Muscle layer of colon (tissue), 2 donors: ENCODE data around the gene OR1F1.

Source experiments
- H3K27ac ChIP-seq: one replicate; pipeline ENCODE4 v1.7.0; 2013; ENCODE audit warnings: low read depth, mild to moderate bottlenecking, low read length, moderate library complexity
- H3K27me3 ChIP-seq, 2 donors: one replicate each; pipeline ENCODE4 v1.7.0; 2013; ENCODE audit warnings: low read length in 2 of 2, mild to moderate bottlenecking in 2 of 2; ENCODE audit not compliant: insufficient read depth in 2 of 2, control insufficient read depth in 1 of 2
- H3K36me3 ChIP-seq: one replicate; pipeline ENCODE4 v1.7.0; 2013; ENCODE audit warnings: mild to moderate bottlenecking, low read length; ENCODE audit not compliant: insufficient read depth
- H3K4me1 ChIP-seq: one replicate; pipeline ENCODE4 v1.7.0; 2013; ENCODE audit warnings: mild to moderate bottlenecking, low read length; ENCODE audit not compliant: insufficient read depth
- H3K4me3 ChIP-seq, 2 donors: one replicate each; pipeline ENCODE4 v1.7.0; 2013; ENCODE audit warnings: low read length in 2 of 2, low read depth in 1 of 2, mild to moderate bottlenecking in 1 of 2, moderate library complexity in 1 of 2
- H3K9ac ChIP-seq: one replicate; pipeline ENCODE4 v1.7.0; 2013; ENCODE audit warnings: low read length
- H3K9me3 ChIP-seq: one replicate; pipeline ENCODE4 v1.7.0; 2013; ENCODE audit warnings: mild to moderate bottlenecking, low read length
- donor health status: abdominal sarcoma.
- donor health status: Adenocarcinoma of cecum.

The OR1F1 gene

GRCh38 chr16:3144321-3144983, 43.6 kb upstream of the OR1F1 start:
- Histone ChIP-seq H3K4me1 (no peaks in the 10 kb centered on the region), H3K9me3 (no peaks in the 10 kb centered on the region), H3K9ac (no peak overlapping the region), H3K4me3 (no peak overlapping the region), H3K27me3 (no peaks in the 10 kb centered on the region), H3K27ac (no peak overlapping the region), H3K36me3 (peaks cover 20% of the 10 kb centered on the region)

DNA sequence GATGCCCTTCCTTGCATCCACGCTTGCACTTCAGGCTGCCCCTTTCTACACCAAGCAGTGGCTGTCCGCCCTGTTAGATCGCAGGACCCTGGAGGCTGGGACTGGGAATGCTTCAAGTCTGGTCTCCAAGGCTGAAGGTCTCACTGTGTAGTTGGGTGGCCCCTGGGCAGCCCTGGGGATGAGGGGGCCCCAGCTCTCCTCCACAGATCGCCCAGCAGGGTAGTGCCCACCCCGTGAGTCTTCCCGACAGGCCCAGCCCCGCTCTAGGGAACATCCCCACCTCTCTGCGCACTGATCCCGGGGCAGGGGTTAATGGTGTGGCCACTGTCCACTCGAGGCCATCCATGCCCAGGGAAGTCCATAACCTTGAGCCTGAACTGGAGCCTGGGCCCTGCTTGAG, 42.9 kb upstream of the OR1F1 start:
- no peaks in the 10 kb centered on the region for H3K27me3 ChIP-seq
- peaks cover 20% of the 10 kb centered on the region for H3K36me3 ChIP-seq
- H3K4me1 ChIP-seq: peaks cover 4% of the 10 kb centered on the region
- H3K4me3 ChIP-seq: no peak overlapping the region
- H3K27ac ChIP-seq: no peak overlapping the region
- H3K9me3 ChIP-seq: no peaks in the 10 kb centered on the region
- no peak overlapping the region for H3K9ac ChIP-seq

GRCh38 chr16:3145660-3146059, 42.3 kb upstream of the OR1F1 start:
- peaks cover 4% of the 10 kb centered on the region for H3K4me1 ChIP-seq
- H3K27ac ChIP-seq: no peak overlapping the region
- no peaks in the 10 kb centered on the region for H3K27me3 ChIP-seq
- peaks cover 20% of the 10 kb centered on the region for H3K36me3 ChIP-seq
- H3K4me3 ChIP-seq: no peak overlapping the region
- H3K9me3 ChIP-seq: no peaks in the 10 kb centered on the region
- H3K9ac ChIP-seq: no peak overlapping the region

- H3K4me1 ChIP-seq: peaks cover 7% of the 10 kb centered on the region
Measured at GRCh38 chr16:3147046-3147756, 40.8 kb upstream of the OR1F1 start.

DNA sequence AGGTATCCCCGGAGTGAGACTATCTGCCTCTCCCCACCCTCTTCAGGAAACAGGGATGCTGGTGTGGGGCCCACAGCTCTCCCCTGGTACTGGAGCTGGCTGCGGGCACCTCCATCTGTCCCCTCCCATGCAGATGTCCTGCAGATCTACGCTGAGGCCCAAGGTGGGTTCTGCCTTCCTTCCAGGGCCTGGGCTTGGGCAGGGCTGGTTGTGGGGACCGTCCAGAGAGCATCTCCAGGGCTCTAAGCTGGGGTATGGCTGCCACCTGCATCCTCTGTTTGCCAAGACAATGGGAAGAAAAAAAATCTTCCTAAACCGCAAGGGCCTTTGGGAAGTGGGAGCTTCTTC, 40.3 kb upstream of the OR1F1 start:
- H3K36me3 ChIP-seq: peaks cover 2% of the 10 kb centered on the region
- H3K27ac ChIP-seq: no peak overlapping the region
- H3K9ac ChIP-seq: no peak overlapping the region
- H3K4me3 ChIP-seq: no peak overlapping the region
- H3K4me1 ChIP-seq: peaks cover 8% of the 10 kb centered on the region
- no peaks in the 10 kb centered on the region for H3K9me3 ChIP-seq
- H3K27me3 ChIP-seq: no peaks in the 10 kb centered on the region

More at GRCh38 chr16:3147046-3147756, 40.8 kb upstream of the OR1F1 start:
- Histone ChIP-seq H3K36me3 (peaks cover 8% of the 10 kb centered on the region), H3K4me3 (no peak overlapping the region), H3K9ac (no peak overlapping the region), H3K27ac (no peak overlapping the region), H3K27me3 (no peaks in the 10 kb centered on the region), H3K9me3 (no peaks in the 10 kb centered on the region)

DNA sequence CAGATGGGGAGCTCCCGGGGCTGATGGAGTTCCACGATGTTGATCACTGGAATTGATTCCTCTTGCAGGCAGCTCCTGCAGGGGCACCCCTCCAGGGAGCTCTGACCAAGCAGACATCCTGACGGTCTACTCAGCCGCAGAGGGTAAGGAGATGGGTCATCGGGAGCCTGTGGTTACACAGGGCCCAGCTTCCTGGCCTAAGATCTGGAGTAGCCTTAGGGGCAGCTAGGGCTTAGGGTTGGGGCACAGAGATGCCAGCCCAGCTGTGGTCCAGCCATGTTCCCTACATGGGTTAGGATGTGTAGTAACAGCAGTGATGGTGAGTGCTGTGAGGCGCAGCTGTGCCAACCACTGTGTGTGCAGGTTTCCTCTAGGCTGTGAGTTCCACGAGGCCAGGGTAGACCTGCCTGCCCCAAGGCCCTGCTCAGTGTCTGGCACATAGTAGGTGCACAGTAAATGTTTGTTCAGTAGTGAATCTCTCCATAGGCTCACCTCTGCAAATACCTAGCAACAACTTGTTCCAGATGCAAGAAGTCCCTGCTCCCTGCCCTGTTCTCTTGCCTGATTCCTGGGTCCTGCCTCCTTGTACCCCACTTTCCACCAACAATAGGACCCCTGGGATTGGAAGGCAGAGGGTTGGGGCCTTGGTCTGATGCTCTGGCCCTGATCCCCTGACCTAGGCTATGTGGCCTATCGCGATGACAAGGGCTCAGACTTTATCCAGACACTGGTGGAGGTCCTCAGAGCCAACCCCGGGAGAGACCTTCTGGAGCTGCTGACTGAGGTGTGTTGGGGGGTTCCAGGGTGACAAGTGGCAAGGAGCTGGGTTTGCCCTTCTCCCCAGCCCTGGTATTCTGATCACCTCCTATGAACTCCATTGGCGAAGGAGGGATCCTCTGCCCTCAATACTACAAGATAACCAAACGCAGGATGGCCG, 39.5 kb upstream of the OR1F1 start:
- H3K4me3 ChIP-seq: no peak overlapping the region

GRCh38 chr16:3149193-3149530, 38.8 kb upstream of the OR1F1 start:
- Histone ChIP-seq H3K27me3 (no peaks in the 10 kb centered on the region), H3K4me3 (peak overlapping the region in 1 of 2 donors; percentile 89), H3K9ac (no peak overlapping the region), H3K9me3 (no peaks in the 10 kb centered on the region), H3K27ac (peak overlapping the region; percentile 65), H3K36me3 (no peaks in the 10 kb centered on the region), H3K4me1 (peaks cover 8% of the 10 kb centered on the region)

More for the DNA sequence above, 39.5 kb upstream of the OR1F1 start:
- no peaks in the 10 kb centered on the region for H3K27me3 ChIP-seq
- no peak overlapping the region for H3K9ac ChIP-seq
- no peaks in the 10 kb centered on the region for H3K36me3 ChIP-seq
- no peaks in the 10 kb centered on the region for H3K9me3 ChIP-seq
- peaks cover 8% of the 10 kb centered on the region for H3K4me1 ChIP-seq
- no peak overlapping the region for H3K27ac ChIP-seq

- H3K4me3 ChIP-seq: peak overlapping the region; percentile 76 to 89
- peak overlapping the region; percentile 65 for H3K27ac ChIP-seq
- no peaks in the 10 kb centered on the region for H3K27me3 ChIP-seq
- peak overlapping the region; percentile 76 for H3K9ac ChIP-seq
- no peaks in the 10 kb centered on the region for H3K36me3 ChIP-seq
- no peaks in the 10 kb centered on the region for H3K9me3 ChIP-seq
- peaks cover 8% of the 10 kb centered on the region for H3K4me1 ChIP-seq
Measured at GRCh38 chr16:3149630-3150345, 38.2 kb upstream of the OR1F1 start.

DNA sequence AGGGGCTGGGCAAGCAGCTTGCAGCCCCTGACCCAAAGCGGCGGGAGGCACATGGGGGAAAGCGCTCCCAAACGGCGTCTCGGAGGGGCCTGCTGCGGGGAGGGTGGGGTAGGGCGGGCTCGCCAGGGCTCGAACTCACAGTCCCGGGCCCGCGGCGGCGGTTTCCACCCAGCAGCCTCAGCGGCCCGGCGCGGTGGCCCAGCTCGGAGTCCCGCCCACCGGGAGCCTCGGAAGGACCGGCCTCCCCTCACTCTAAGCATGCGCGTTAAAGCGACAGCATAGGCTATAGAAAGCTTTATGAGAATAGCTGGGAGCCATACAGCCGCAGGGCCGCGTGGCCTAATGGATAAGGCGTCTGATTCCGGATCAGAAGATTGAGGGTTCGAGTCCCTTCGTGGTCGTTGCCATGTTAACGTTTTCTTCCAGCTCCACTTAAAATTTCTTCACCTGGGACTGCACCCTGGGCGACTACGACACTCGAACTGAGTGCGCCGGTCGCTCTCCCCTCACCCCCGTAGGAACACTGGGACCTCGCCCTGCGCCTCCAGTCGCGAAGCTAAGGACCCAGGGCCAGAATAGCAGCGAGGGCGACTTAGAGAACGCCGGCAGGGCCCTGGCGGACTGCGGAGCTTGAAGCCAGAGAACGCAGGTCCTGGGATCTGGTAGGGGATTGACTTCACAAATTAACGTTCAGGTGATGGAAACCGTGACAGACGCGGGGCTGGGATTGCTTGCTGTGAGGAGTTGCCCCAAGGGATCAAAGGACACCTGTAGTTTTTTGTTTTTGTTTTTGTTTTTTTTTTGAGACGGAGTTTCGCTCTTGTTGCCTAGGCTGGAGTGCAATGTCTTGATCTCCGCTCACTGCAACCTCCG, 37.4 kb upstream of the OR1F1 start:
- H3K27me3 ChIP-seq: no peaks in the 10 kb centered on the region
- H3K4me1 ChIP-seq: peaks cover 8% of the 10 kb centered on the region
- H3K9ac ChIP-seq: peak overlapping the region; percentile 76
- no peaks in the 10 kb centered on the region for H3K9me3 ChIP-seq
- H3K36me3 ChIP-seq: no peaks in the 10 kb centered on the region
- H3K27ac ChIP-seq: peak overlapping the region; percentile 65
- peak overlapping the region; percentile 81 to 89 for H3K4me3 ChIP-seq

GRCh38 chr16:3152027-3152276, 36.1 kb upstream of the OR1F1 start:
- no peak overlapping the region for H3K27ac ChIP-seq
- peaks cover 8% of the 10 kb centered on the region for H3K4me1 ChIP-seq
- no peaks in the 10 kb centered on the region for H3K27me3 ChIP-seq
- H3K9ac ChIP-seq: no peak overlapping the region
- H3K4me3 ChIP-seq: peak overlapping the region in 1 of 2 donors; percentile 68
- H3K9me3 ChIP-seq: no peaks in the 10 kb centered on the region
- no peaks in the 10 kb centered on the region for H3K36me3 ChIP-seq
